H9 (cell line): ENCODE results near the gene SNN. TPM values are rescaled to one million over a fixed set of nuclear protein-coding genes. Genes with fewer than 3 reads are reported as not detected.

Experiments
- DNase-seq: peaks from one replicate; pipeline ENCODE4 v3.0.0-alpha.2; 2017
- H2AFZ ChIP-seq: one replicate; pipeline ENCODE4 v1.6.1; 2013; ENCODE audit warnings: mild to moderate bottlenecking, low read length, control low read depth, moderate library complexity
- H2AK5ac ChIP-seq: 2 replicates; pipeline ENCODE4 v1.6.1; 2013; ENCODE audit warnings: low read length, control low read depth, mixed read lengths; ENCODE audit not compliant: insufficient read length
- H2BK120ac ChIP-seq: one replicate; pipeline ENCODE4 v1.6.1; 2013; ENCODE audit warnings: low read depth, mild to moderate bottlenecking, low read length, control low read depth, inconsistent platforms; ENCODE audit not compliant: poor library complexity, severe bottlenecking
- H2BK12ac ChIP-seq: 2 replicates; pipeline ENCODE4 v1.6.1; 2013; ENCODE audit warnings: low read length, control low read depth, mixed read lengths, low read depth; ENCODE audit not compliant: insufficient read length
- H2BK15ac ChIP-seq: 2 replicates; pipeline ENCODE4 v1.6.1; 2013; ENCODE audit warnings: low read depth, low read length, control low read depth
- H2BK20ac ChIP-seq: one replicate; pipeline ENCODE4 v1.6.1; 2013; ENCODE audit warnings: low read depth, mild to moderate bottlenecking, low read length, control low read depth, inconsistent platforms; ENCODE audit not compliant: poor library complexity, severe bottlenecking
- H2BK5ac ChIP-seq: 2 replicates; pipeline ENCODE4 v1.6.1; 2013; ENCODE audit warnings: low read length, control low read depth, mixed read lengths; ENCODE audit not compliant: insufficient read length
- H3K14ac ChIP-seq: 2 replicates; pipeline ENCODE4 v1.6.1; 2013; ENCODE audit warnings: low read length, control low read depth; ENCODE audit not compliant: insufficient read depth
- H3K18ac ChIP-seq: 2 replicates; pipeline ENCODE4 v1.6.1; 2013; ENCODE audit warnings: low read depth, mild to moderate bottlenecking, mixed read lengths, low read length, control low read depth; ENCODE audit not compliant: insufficient read length
- H3K23ac ChIP-seq: 2 replicates; pipeline ENCODE4 v1.6.1; 2013; ENCODE audit warnings: low read length, control low read depth, mixed read lengths, low read depth; ENCODE audit not compliant: insufficient read length
- H3K23me2 ChIP-seq: 2 replicates; pipeline ENCODE4 v1.6.1; 2013; ENCODE audit warnings: low read depth, mild to moderate bottlenecking, mixed read lengths, low read length, control low read depth; ENCODE audit not compliant: insufficient read length, poor library complexity, severe bottlenecking
- H3K27ac ChIP-seq: 2 replicates; pipeline ENCODE4 v1.5.1; 2013; ENCODE audit warnings: low read length, control low read depth, mixed read lengths, low read depth; ENCODE audit not compliant: insufficient read length
- H3K27me3 ChIP-seq: 2 replicates; pipeline ENCODE4 v1.6.1; 2013; ENCODE audit warnings: low read length, control low read depth, inconsistent platforms; ENCODE audit not compliant: insufficient read depth
- H3K4ac ChIP-seq: 2 replicates; pipeline ENCODE4 v1.6.1; 2013; ENCODE audit warnings: low read depth, mild to moderate bottlenecking, control low read depth, inconsistent platforms, low read length, moderate library complexity
- H3K4me1 ChIP-seq: 2 replicates; pipeline ENCODE4 v1.6.1; 2013; ENCODE audit warnings: low read length, control low read depth, inconsistent platforms; ENCODE audit not compliant: insufficient read depth
- H3K4me2 ChIP-seq: 2 replicates; pipeline ENCODE4 v1.6.1; 2013; ENCODE audit warnings: low read length, control low read depth, mixed read lengths; ENCODE audit not compliant: insufficient read length, insufficient read depth
- H3K56ac ChIP-seq: 2 replicates; pipeline ENCODE4 v1.6.1; 2013; ENCODE audit warnings: low read depth, mild to moderate bottlenecking, mixed read lengths, low read length, control low read depth; ENCODE audit not compliant: insufficient read length
- H3K79me1 ChIP-seq: 2 replicates; pipeline ENCODE4 v1.6.1; 2013; ENCODE audit warnings: low read depth, mild to moderate bottlenecking, moderate library complexity, low read length, control low read depth, inconsistent platforms; ENCODE audit not compliant: insufficient read depth, poor library complexity, severe bottlenecking
- H3K79me2 ChIP-seq: 2 replicates; pipeline ENCODE4 v1.6.1; 2013; ENCODE audit warnings: low read length, control low read depth, inconsistent platforms; ENCODE audit not compliant: insufficient read depth
- H3K9ac ChIP-seq: 2 replicates; pipeline ENCODE4 v1.6.1; 2013; ENCODE audit warnings: low read length, control low read depth, mixed read lengths; ENCODE audit not compliant: insufficient read length; ENCODE audit errors: extremely low read depth
- H3K9me3 ChIP-seq: one replicate; pipeline ENCODE4 v1.6.1; 2013; ENCODE audit warnings: low read depth, low read length, inconsistent platforms; ENCODE audit not compliant: control insufficient read depth
- H3T11ph ChIP-seq: one replicate; pipeline ENCODE4 v1.6.1; 2013; ENCODE audit warnings: mild to moderate bottlenecking, low read length, control low read depth, inconsistent platforms
- H4K20me1 ChIP-seq: one replicate; pipeline ENCODE4 v1.6.1; 2013; ENCODE audit not compliant: control insufficient read depth, insufficient read length, insufficient read depth
- H4K5ac ChIP-seq: 2 replicates; pipeline ENCODE4 v1.6.1; 2013; ENCODE audit warnings: low read depth, mild to moderate bottlenecking, mixed read lengths, low read length, control low read depth; ENCODE audit not compliant: insufficient read length
- H4K8ac ChIP-seq: replicated peaks from 2 replicates; pipeline ENCODE4 v1.6.1; 2013; ENCODE audit warnings: low read length, control low read depth, mixed read lengths, low read depth; ENCODE audit not compliant: insufficient read length
- H4K91ac ChIP-seq: 2 replicates; pipeline ENCODE4 v1.6.1; 2013; ENCODE audit warnings: low read depth, mild to moderate bottlenecking, moderate library complexity, mixed read lengths, low read length, control low read depth; ENCODE audit not compliant: insufficient read length
- H3K27ac Mint-ChIP-seq, 3 experiments: 2 replicates in 2 of 3; 3 replicates in 1 of 3; pipeline ENCODE4 v1.8.0; 2020 to 2021; ENCODE audit warnings: mixed read lengths in 3 of 3, mild to moderate bottlenecking in 1 of 3, moderate library complexity in 1 of 3
- H3K27me3 Mint-ChIP-seq: 2 replicates; pipeline ENCODE4 v1.8.0; 2021; ENCODE audit warnings: low read depth, mild to moderate bottlenecking, moderate library complexity, mixed read lengths
- H3K36me3 Mint-ChIP-seq, 3 experiments: 2 replicates in 2 of 3; 3 replicates in 1 of 3; pipeline ENCODE4 v1.8.0; 2020 to 2021; ENCODE audit warnings: low read depth in 3 of 3, mixed read lengths in 3 of 3; ENCODE audit not compliant: insufficient read depth in 1 of 3
- H3K4me1 Mint-ChIP-seq, 2 experiments: 2 replicates each; pipeline ENCODE4 v1.8.0; 2020; ENCODE audit warnings: mixed read lengths in 2 of 2
- H3K4me3 Mint-ChIP-seq, 2 experiments: 2 replicates in 1 of 2; 3 replicates in 1 of 2; pipeline ENCODE4 v1.8.0; 2020 to 2021; ENCODE audit warnings: mild to moderate bottlenecking in 2 of 2, mixed read lengths in 2 of 2, moderate library complexity in 1 of 2
- H3K9me3 Mint-ChIP-seq, 2 experiments: 2 replicates in 1 of 2; 3 replicates in 1 of 2; pipeline ENCODE4 v1.8.0; 2020; ENCODE audit warnings: mild to moderate bottlenecking in 2 of 2, mixed read lengths in 2 of 2, moderate library complexity in 1 of 2
- CTCF ChIP-seq: fragments of 200-600 bp; sonication (generic); conservative IDR thresholded peaks from 3 replicates; pipeline ENCODE4 v1.8.0; 2021; ENCODE audit warnings: antibody characterized with exemption, mild to moderate bottlenecking
- WGBS: extraction: QIAGEN DNeasy Blood & Tissue Kit; methylation state at CpG from one replicate; pipeline ENCODE4 v1.1.7; 2013; ENCODE audit warnings: missing lambda C conversion rate, low lambda C conversion rate, mixed read lengths; ENCODE audit not compliant: insufficient read length; ENCODE audit errors: extremely low coverage; 5-methylcytosine and 5-hydroxymethylcytosine counted together
- total RNA-seq: library from RNA; stranded (reverse); gene quantifications from 2 replicates; pipeline ENCODE4 v1.2.1, GENCODE V29; 2021

SNN gene
- total RNA-seq, 1 experiment from 2014 or later = 44.2 TPM

GRCh38 chr16:11692171-11692570, 23.9 kb downstream of the SNN start:
- TF ChIP-seq CTCF = no peak
- Histone ChIP-seq H4K8ac (no peak overlapping the region), H3K79me1 (no peaks in the 10 kb centered on the region), H2BK5ac (no peak overlapping the region), H3K4me1 (no peaks in the 10 kb centered on the region), H3K27ac (no peak overlapping the region), H3K4me2 (no peak overlapping the region), H3K56ac (no peak overlapping the region), H2BK15ac (no peak overlapping the region), H3K23ac (no peak overlapping the region), H2AFZ (no peak overlapping the region), H3K9me3 (no peaks in the 10 kb centered on the region), H3T11ph (no peak overlapping the region), H3K27me3 (no peaks in the 10 kb centered on the region), H3K14ac (no peak overlapping the region), H2BK20ac (no peak overlapping the region), H3K4ac (no peak overlapping the region), H4K20me1 (no peaks in the 10 kb centered on the region), H3K9ac (no peak overlapping the region), H2BK12ac (no peak overlapping the region), H3K23me2 (no peaks in the 10 kb centered on the region), H3K18ac (no peak overlapping the region), H3K79me2 (no peaks in the 10 kb centered on the region), H4K5ac (no peak overlapping the region), H2BK120ac (no peak overlapping the region), H2AK5ac (no peak overlapping the region), H4K91ac (no peak overlapping the region)
- peaks cover 4 to 56% (median 27%) of the 10 kb centered on the region in 3 experiments; a peak in 6 of 7 replicates for H3K36me3 Mint-ChIP-seq
- H3K4me1 Mint-ChIP-seq = no peaks in the 10 kb centered on the region
- WGBS = no CpG with 5 or more reads among the region's 8 CpGs
- no peaks in the 10 kb centered on the region for H3K9me3 Mint-ChIP-seq
- no peak overlapping the region for H3K27ac Mint-ChIP-seq
- H3K27me3 Mint-ChIP-seq = no peaks in the 10 kb centered on the region
- no peak overlapping the region for H3K4me3 Mint-ChIP-seq
- DNase-seq = no peak
